ENCODE data around the gene KRTAP12-3.
"Not testable (repeated sequence)": the region's sequence is repeated elsewhere in the genome, so short reads cannot be mapped to it uniquely, and the experiment has no call there.

KRTAP12-3 gene

GRCh38 chr21:44653656-44654575 lies 3.8 kb upstream of the KRTAP12-3 start:
- peak overlapping the region; percentile 10 for H3K4me3 Mint-ChIP-seq
- H3K27me3 Mint-ChIP-seq: no peaks in the 10 kb centered on the region
- H3K27ac Mint-ChIP-seq: peak overlapping the region; percentile 31
- H3K4me1 Mint-ChIP-seq (ENCODE audit: low read depth): peaks cover 52% of the 10 kb centered on the region
- H3K9me3 Mint-ChIP-seq: peaks cover 16% of the 10 kb centered on the region
- peaks cover 12% of the 10 kb centered on the region for H3K36me3 Mint-ChIP-seq (ENCODE audit: low read depth)

- Mint-ChIP-seq H3K4me3 (peak within 1 kb of the TSS; percentile 10), H3K27me3 (no peaks in the 10 kb centered on the region), H3K4me1 (ENCODE audit: low read depth) (peaks cover 59% of the 10 kb centered on the region), H3K27ac (peak within 1 kb of the TSS; percentile 31), H3K9me3 (peaks cover 16% of the 10 kb centered on the region), H3K36me3 (ENCODE audit: low read depth) (peaks cover 12% of the 10 kb centered on the region)
Observed at GRCh38 chr21:44654576-44655175, 3.1 kb upstream of the KRTAP12-3 start, which contains the start of gene KRTAP12-4. KRTAP12-4 (minus strand) TSS chr21:44654659; CDS start chr21:44654614, 45 bp downstream.

GRCh38 chr21:44656868-44657267 lies 864 bp upstream of the KRTAP12-3 start:
- peaks cover 62% of the 10 kb centered on the region for H3K4me1 Mint-ChIP-seq (ENCODE audit: low read depth)
- H3K4me3 Mint-ChIP-seq: no peak overlapping the region
- H3K27me3 Mint-ChIP-seq: no peaks in the 10 kb centered on the region
- no peak overlapping the region for H3K27ac Mint-ChIP-seq
- peaks cover 16% of the 10 kb centered on the region for H3K9me3 Mint-ChIP-seq
- peaks cover 12% of the 10 kb centered on the region for H3K36me3 Mint-ChIP-seq (ENCODE audit: low read depth)

GRCh38 chr21:44658541-44658910 lies 794 bp downstream of the KRTAP12-3 start:
- peaks cover 62% of the 10 kb centered on the region for H3K4me1 Mint-ChIP-seq (ENCODE audit: low read depth)
- peaks cover 22% of the 10 kb centered on the region for H3K9me3 Mint-ChIP-seq
- H3K36me3 Mint-ChIP-seq (ENCODE audit: low read depth): peaks cover 17% of the 10 kb centered on the region
- H3K27me3 Mint-ChIP-seq: no peaks in the 10 kb centered on the region
- peak overlapping the region; percentile 54 for H3K27ac Mint-ChIP-seq
- peak overlapping the region; percentile 53 for H3K4me3 Mint-ChIP-seq

GRCh38 chr21:44658913-44659595 lies 1.3 kb downstream of the KRTAP12-3 start:
- Mint-ChIP-seq H3K4me1 (ENCODE audit: low read depth) (peaks cover 56% of the 10 kb centered on the region), H3K4me3 (no peak overlapping the region), H3K36me3 (ENCODE audit: low read depth) (peaks cover 17% of the 10 kb centered on the region), H3K9me3 (peaks cover 22% of the 10 kb centered on the region), H3K27ac (peak overlapping the region; percentile 54), H3K27me3 (no peaks in the 10 kb centered on the region)

GRCh38 chr21:44661567-44661966 lies 3.8 kb downstream of the KRTAP12-3 start:
- H3K27me3 Mint-ChIP-seq, H3K27ac Mint-ChIP-seq, H3K4me3 Mint-ChIP-seq: not testable (repeated sequence)
- peaks cover 34% of the 10 kb centered on the region for H3K4me1 Mint-ChIP-seq (ENCODE audit: low read depth)
- H3K9me3 Mint-ChIP-seq: peaks cover 14% of the 10 kb centered on the region
- peaks cover 11% of the 10 kb centered on the region for H3K36me3 Mint-ChIP-seq (ENCODE audit: low read depth)

GRCh38 chr21:44664691-44665090 lies 7.0 kb downstream of the KRTAP12-3 start:
- no peak overlapping the region for H3K27ac Mint-ChIP-seq
- peaks cover 16% of the 10 kb centered on the region for H3K9me3 Mint-ChIP-seq
- H3K4me1 Mint-ChIP-seq (ENCODE audit: low read depth): peaks cover 2% of the 10 kb centered on the region
- H3K36me3 Mint-ChIP-seq (ENCODE audit: low read depth): peaks cover 5% of the 10 kb centered on the region
- peaks cover 8% of the 10 kb centered on the region for H3K27me3 Mint-ChIP-seq
- no peak overlapping the region for H3K4me3 Mint-ChIP-seq

- H3K27ac Mint-ChIP-seq: no peak within 1 kb of the TSS
Observed at GRCh38 chr21:44666401-44667320, 8.9 kb downstream of the KRTAP12-3 start, which contains the start of gene KRTAP12-2. KRTAP12-2 (minus strand) TSS chr21:44666927; CDS start chr21:44666886, 41 bp downstream.

GRCh38 chr21:44667612-44668011 lies 9.9 kb downstream of the KRTAP12-3 start:
- H3K9me3 Mint-ChIP-seq: peaks cover 25% of the 10 kb centered on the region
- H3K4me1 Mint-ChIP-seq (ENCODE audit: low read depth): no peaks in the 10 kb centered on the region
- H3K36me3 Mint-ChIP-seq (ENCODE audit: low read depth): peaks cover under 1% of the 10 kb centered on the region
- H3K27ac Mint-ChIP-seq: no peak overlapping the region
- H3K4me3 Mint-ChIP-seq: no peak overlapping the region
- peaks cover 8% of the 10 kb centered on the region for H3K27me3 Mint-ChIP-seq

More at GRCh38 chr21:44666401-44667320, 8.9 kb downstream of the KRTAP12-3 start, which contains the start of gene KRTAP12-2:
- Mint-ChIP-seq H3K4me1 (ENCODE audit: low read depth) (no peaks in the 10 kb centered on the region), H3K27me3 (peaks cover 8% of the 10 kb centered on the region), H3K36me3 (ENCODE audit: low read depth) (peaks cover 5% of the 10 kb centered on the region), H3K9me3 (peaks cover 25% of the 10 kb centered on the region), H3K4me3 (no peak within 1 kb of the TSS)

GRCh38 chr21:44670642-44671432 lies 13.1 kb downstream of the KRTAP12-3 start:
- Mint-ChIP-seq H3K4me1 (ENCODE audit: low read depth) (no peaks in the 10 kb centered on the region), H3K27ac (no peak overlapping the region), H3K27me3 (peaks cover 8% of the 10 kb centered on the region), H3K9me3 (peaks cover 39% of the 10 kb centered on the region), H3K36me3 (ENCODE audit: low read depth) (no peaks in the 10 kb centered on the region), H3K4me3 (no peak overlapping the region)

GRCh38 chr21:44671911-44672310 lies 14.2 kb downstream of the KRTAP12-3 start:
- Mint-ChIP-seq H3K9me3 (peaks cover 39% of the 10 kb centered on the region), H3K27me3 (peaks cover 8% of the 10 kb centered on the region), H3K4me3 (no peak overlapping the region), H3K27ac (no peak overlapping the region), H3K36me3 (ENCODE audit: low read depth) (no peaks in the 10 kb centered on the region), H3K4me1 (ENCODE audit: low read depth) (no peaks in the 10 kb centered on the region)

- Mint-ChIP-seq H3K4me3 (no peak overlapping the region), H3K27ac (no peak overlapping the region), H3K9me3 (peaks cover 12% of the 10 kb centered on the region), H3K27me3 (no peaks in the 10 kb centered on the region), H3K36me3 (ENCODE audit: low read depth) (no peaks in the 10 kb centered on the region), H3K4me1 (ENCODE audit: low read depth) (no peaks in the 10 kb centered on the region)
Observed at GRCh38 chr21:44677881-44678280, 20.1 kb downstream of the KRTAP12-3 start.

GRCh38 chr21:44681152-44681551 lies 23.4 kb downstream of the KRTAP12-3 start:
- H3K36me3 Mint-ChIP-seq (ENCODE audit: low read depth): no peaks in the 10 kb centered on the region
- peaks cover 6% of the 10 kb centered on the region for H3K4me1 Mint-ChIP-seq (ENCODE audit: low read depth)
- no peaks in the 10 kb centered on the region for H3K9me3 Mint-ChIP-seq
- peaks cover 4% of the 10 kb centered on the region for H3K27me3 Mint-ChIP-seq
- H3K4me3 Mint-ChIP-seq: no peak overlapping the region
- H3K27ac Mint-ChIP-seq: no peak overlapping the region
